PC-3 (cell line): ENCODE data around the gene TIMP4. TPM values are rescaled to one million over a fixed set of nuclear protein-coding genes. Genes with fewer than 3 reads are reported as not detected.

Source experiments
- ATAC-seq: fragments of 200-7000 bp; cut with Tn5 transposase; 2 replicates; pipeline ENCODE4 v1.9.1; 2020; ENCODE audit warnings: mild to moderate bottlenecking, moderate library complexity
- BruUV-seq: library from RNA; stranded (reverse); fragments of 400-500 nt; replicated peaks from 2 replicates; lab custom pipeline; 2021; lab: Mats Ljungman, UMichigan
- CTCF ChIA-PET: fragments of 300-600 bp; sonication (Branson Sonifier 250); formaldehyde crosslinking; loops from one replicate; lab custom pipeline; 2022; ENCODE audit warnings: antibody characterized with exemption; lab: Charles Lee
- POLR2A ChIA-PET: fragments of 300-600 bp; sonication (Branson Sonifier 250); formaldehyde crosslinking; loops from one replicate; lab custom pipeline; 2022; ENCODE audit warnings: antibody characterized with exemption; ENCODE audit not compliant: unreplicated experiment; lab: Charles Lee
- DNase-seq: peaks from one replicate; pipeline ENCODE4 v3.0.0-alpha.2; 2015
- H2AFZ ChIP-seq: fragments of 300-600 bp; sonication (generic); 2 replicates; pipeline ENCODE4 v1.6.0; 2016; ENCODE audit warnings: antibody characterized with exemption, low read length
- H3F3A ChIP-seq: fragments of 300-600 bp; sonication (generic); one replicate; pipeline ENCODE4 v1.6.0; 2017; ENCODE audit warnings: antibody characterized with exemption, low read length, control low read depth, mild to moderate bottlenecking; ENCODE audit not compliant: unreplicated experiment
- H3K27ac ChIP-seq: fragments of 300-600 bp; sonication (generic); 2 replicates; pipeline ENCODE4 v1.5.1; 2016; ENCODE audit warnings: mild to moderate bottlenecking, low read length
- H3K27me3 ChIP-seq: fragments of 300-600 bp; sonication (generic); 2 replicates; pipeline ENCODE4 v1.6.1; 2016; ENCODE audit warnings: low read length, mixed read lengths
- H3K36me3 ChIP-seq: fragments of 300-600 bp; sonication (generic); 2 replicates; pipeline ENCODE4 v1.6.1; 2016; ENCODE audit warnings: low read depth, mixed run types, low read length, mixed read lengths
- H3K4me1 ChIP-seq: fragments of 300-600 bp; sonication (generic); 2 replicates; pipeline ENCODE4 v1.5.1; 2016; ENCODE audit warnings: low read length; ENCODE audit not compliant: insufficient read depth
- H3K4me2 ChIP-seq: fragments of 300-600 bp; sonication (generic); 2 replicates; pipeline ENCODE4 v1.6.0; 2016; ENCODE audit warnings: low read length
- H3K4me3 ChIP-seq: fragments of 300-600 bp; sonication (generic); 2 replicates; pipeline ENCODE4 v1.5.1; 2016; ENCODE audit warnings: mild to moderate bottlenecking, low read length, mixed read lengths
- H3K79me2 ChIP-seq: fragments of 300-600 bp; sonication (generic); 2 replicates; pipeline ENCODE4 v1.6.1; 2017; ENCODE audit warnings: low read length, mixed read lengths
- H3K9ac ChIP-seq: fragments of 300-600 bp; sonication (generic); 2 replicates; pipeline ENCODE4 v1.6.0; 2016; ENCODE audit warnings: mild to moderate bottlenecking, low read length
- H3K9me2 ChIP-seq: fragments of 300-600 bp; sonication (generic); replicated peaks from 2 replicates; pipeline ENCODE4 v1.6.1; 2016; ENCODE audit warnings: mixed run types, low read length, mixed read lengths
- H3K9me3 ChIP-seq: fragments of 300-600 bp; sonication (generic); 2 replicates; pipeline ENCODE4 v1.6.1; 2016; ENCODE audit warnings: low read length, mixed read lengths
- H4K20me1 ChIP-seq: fragments of 300-600 bp; sonication (generic); 2 replicates; pipeline ENCODE4 v1.6.1; 2016; ENCODE audit warnings: low read length, mixed read lengths
- CTCF ChIP-seq: fragments of 300-600 bp; sonication (generic); conservative IDR thresholded peaks from 2 replicates; pipeline ENCODE4 v1.5.1; 2017; ENCODE audit warnings: antibody characterized with exemption, low read depth, mild to moderate bottlenecking, low read length
- EZH2 ChIP-seq: fragments of 300-600 bp; sonication (generic); IDR thresholded peaks from one replicate; pipeline ENCODE4 v1.6.1; 2017; ENCODE audit warnings: antibody characterized with exemption, mild to moderate bottlenecking, low read length; ENCODE audit not compliant: unreplicated experiment
- EZH2phosphoT487 ChIP-seq: fragments of 300-600 bp; sonication (generic); IDR thresholded peaks from 2 replicates; pipeline ENCODE4 v1.6.1; 2018; ENCODE audit warnings: mild to moderate bottlenecking, antibody characterized with exemption, low read length, borderline replicate concordance
- intact Hi-C: fragments of 100-400 bp; cut with micrococcal nuclease; formaldehyde crosslinking; loops from 2 replicates; pipeline ENCODE4 v1.9.0; 2023
- total RNA-seq: library from RNA; depleted of rRNA; stranded (reverse); fragments of >200 nt; gene quantifications from 2 replicates; pipeline ENCODE4 v1.2.3, GENCODE V29; 2014

Gene TIMP4
- total RNA-seq, 1 experiment from 2014 or later: 7.3 TPM

GRCh38 chr3:12139111-12139511 lies 19.6 kb downstream of the TIMP4 start:
- TF ChIP-seq CTCF (peak; percentile 85), EZH2 (no peak)
- H3K36me3 ChIP-seq: no peaks in the 10 kb centered on the region
- H3K9me2 ChIP-seq: no peaks in the 10 kb centered on the region
- no peaks in the 10 kb centered on the region for H3K9me3 ChIP-seq
- H3K4me3 ChIP-seq: no peak overlapping the region
- no peaks in the 10 kb centered on the region for H3K27me3 ChIP-seq
- H3K79me2 ChIP-seq: no peaks in the 10 kb centered on the region
- DNase-seq (peak; percentile 78), ATAC-seq (peak; percentile 70)
- intact Hi-C loops: loop anchor here (1.0 to 10.0 kb wide), 5 partner anchors 36 to 403 kb away; no protein-coding TSS in a partner anchor
- no peak overlapping the region for H3K27ac ChIP-seq
- no peaks in the 10 kb centered on the region for H3F3A ChIP-seq
- H4K20me1 ChIP-seq: no peaks in the 10 kb centered on the region
- no TSS peak for BruUV-seq
- H2AFZ ChIP-seq: no peak overlapping the region
- ChIA-PET POLR2A (no interaction called here), CTCF (interaction anchor here (1.5 kb wide), 1 partner anchor 341 kb away, joined by 9 read pairs; no protein-coding TSS in a partner anchor)
- H3K4me1 ChIP-seq: peaks cover 21% of the 10 kb centered on the region
- H3K9ac ChIP-seq: no peak overlapping the region
- H3K4me2 ChIP-seq: no peak overlapping the region

GRCh38 chr3:12138044-12138443 lies 20.7 kb downstream of the TIMP4 start:
- Histone ChIP-seq H3K27ac (no peak overlapping the region), H3K36me3 (no peaks in the 10 kb centered on the region), H2AFZ (peak overlapping the region; percentile 32), H3F3A (no peaks in the 10 kb centered on the region), H3K4me2 (no peak overlapping the region), H3K9ac (no peak overlapping the region), H3K9me3 (no peaks in the 10 kb centered on the region), H3K4me1 (peaks cover 15% of the 10 kb centered on the region), H3K79me2 (no peaks in the 10 kb centered on the region), H4K20me1 (no peaks in the 10 kb centered on the region), H3K27me3 (no peaks in the 10 kb centered on the region), H3K9me2 (no peaks in the 10 kb centered on the region), H3K4me3 (no peak overlapping the region)
- intact Hi-C loops: loop anchor here (5.0 to 10.0 kb wide), 3 partner anchors 214 to 404 kb away; no protein-coding TSS in a partner anchor
- ATAC-seq: peak; percentile 41
- CTCF ChIA-PET: interaction anchor here (0.9 to 1.5 kb wide), 2 partner anchors 57 to 342 kb away, joined by 6 to 9 read pairs; no protein-coding TSS in a partner anchor
- DNase-seq: peak; percentile 58
- POLR2A ChIA-PET: no interaction called here
- TF ChIP-seq CTCF (peak; percentile 86), EZH2phosphoT487 (no peak)
- no TSS peak for BruUV-seq

GRCh38 chr3:12136371-12136770 lies 22.3 kb downstream of the TIMP4 start:
- BruUV-seq: no TSS peak
- Histone ChIP-seq H3K36me3 (no peaks in the 10 kb centered on the region), H3K4me2 (no peak overlapping the region), H3K9ac (no peak overlapping the region), H3K27ac (no peak overlapping the region), H3K79me2 (no peaks in the 10 kb centered on the region), H3K4me1 (peaks cover 15% of the 10 kb centered on the region), H3K27me3 (no peaks in the 10 kb centered on the region), H3K9me2 (no peaks in the 10 kb centered on the region), H3K4me3 (no peak overlapping the region), H3K9me3 (no peaks in the 10 kb centered on the region), H4K20me1 (no peaks in the 10 kb centered on the region), H2AFZ (no peak overlapping the region), H3F3A (no peaks in the 10 kb centered on the region)
- no peak for DNase-seq
- ChIA-PET POLR2A (no interaction called here), CTCF (no interaction called here)
- TF ChIP-seq EZH2 (no peak), EZH2phosphoT487 (no peak), CTCF (no peak)
- intact Hi-C loops: loop anchor here (5.0 to 10.0 kb wide), 3 partner anchors 216 to 406 kb away; no protein-coding TSS in a partner anchor
- no peak for ATAC-seq
